Glomerular visceral epithelial cell (primary cell): ENCODE results near the gene ARHGEF12.
A peak's percentile ranks its signal among the peaks of the same experiment; 100 is the strongest.

Experiments
- DNase-seq: peaks from one replicate; pipeline ENCODE4 v3.0.0-alpha.2; 2016; ENCODE audit errors: extremely low spot score

Gene ARHGEF12

DNA sequence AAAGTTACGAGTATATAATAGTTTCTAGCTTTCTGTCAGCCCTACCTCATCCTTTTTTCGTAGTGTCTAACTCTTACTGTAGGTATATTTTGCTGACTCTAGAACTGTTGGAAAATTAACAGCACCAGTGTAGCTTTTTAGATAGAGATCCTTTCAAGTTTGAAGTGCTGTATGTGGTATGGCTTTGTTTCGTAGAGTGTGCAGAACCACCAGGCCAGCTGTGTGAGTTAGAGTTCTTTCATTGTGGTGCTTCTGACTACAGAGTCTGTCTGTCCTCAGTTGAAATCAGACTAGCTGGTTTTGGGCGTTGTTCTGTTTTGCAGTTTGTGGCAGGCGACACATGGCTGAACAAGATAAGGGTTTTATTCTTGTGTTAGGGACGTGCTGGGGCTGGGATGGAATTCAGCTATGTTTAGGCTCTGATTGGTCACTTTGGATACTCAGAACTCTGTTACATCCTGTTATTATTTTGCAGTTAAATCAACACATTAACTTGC lies 3.2 kb downstream of the ARHGEF12 start:
- DNase-seq, result peak; percentile 22

DNA sequence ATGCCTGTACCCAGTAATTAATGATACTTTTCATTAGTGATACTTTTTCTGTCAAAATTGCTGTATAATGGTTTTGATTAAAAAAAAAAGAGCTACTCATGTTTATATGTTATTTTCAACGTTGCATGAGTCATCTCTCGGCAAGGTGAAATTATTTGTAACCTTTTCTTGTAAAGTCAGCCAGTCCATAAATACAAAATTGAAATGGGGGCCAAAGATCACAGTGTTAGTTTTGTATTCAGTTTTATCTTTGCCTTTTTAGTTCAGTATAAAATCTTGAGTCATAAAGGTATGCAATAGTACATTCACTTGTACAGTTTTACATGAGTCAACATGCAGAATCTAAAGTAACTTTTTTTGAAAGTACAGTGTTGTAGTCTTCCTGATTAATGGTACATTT lies 4.3 kb downstream of the ARHGEF12 start:
- DNase-seq, result no peak

DNA sequence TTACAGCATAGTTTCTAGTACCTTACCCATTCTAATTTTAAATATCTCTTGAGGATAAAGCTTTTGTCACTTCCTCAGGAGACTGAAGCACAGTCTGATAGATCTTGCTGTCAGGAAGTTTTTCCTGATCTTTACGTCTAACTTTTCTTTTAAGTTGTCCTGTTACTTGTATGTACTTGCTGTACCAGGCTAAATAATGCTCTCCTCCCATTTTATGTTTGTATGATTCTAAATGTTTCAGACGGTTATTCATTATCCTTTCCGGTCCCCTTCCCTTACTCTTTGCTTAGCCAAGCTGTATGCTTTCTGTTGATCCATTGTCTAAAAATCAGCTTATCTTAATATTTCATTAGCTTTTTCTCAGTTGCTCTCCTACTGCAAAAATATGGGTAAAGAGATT lies 6.0 kb downstream of the ARHGEF12 start:
- no peak for DNase-seq

DNA sequence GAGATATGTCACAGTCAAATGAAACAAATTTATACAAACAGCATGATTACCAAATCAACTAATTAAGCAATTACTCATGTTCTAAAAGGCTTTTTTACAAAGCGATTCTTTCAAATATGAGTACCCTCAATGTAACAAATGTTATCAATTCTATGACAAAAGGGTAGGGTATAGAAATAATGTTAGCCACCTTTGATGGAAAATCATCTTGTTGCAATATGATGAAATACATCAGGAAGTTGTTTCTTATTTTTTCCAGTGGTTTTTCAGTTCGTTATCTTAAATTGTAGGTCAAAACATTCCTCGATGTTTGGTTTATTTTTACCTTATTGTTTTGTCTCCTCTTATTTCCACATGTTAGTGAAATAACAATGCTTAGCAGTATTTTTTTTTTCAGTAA lies 6.5 kb downstream of the ARHGEF12 start:
- no peak for DNase-seq

DNA sequence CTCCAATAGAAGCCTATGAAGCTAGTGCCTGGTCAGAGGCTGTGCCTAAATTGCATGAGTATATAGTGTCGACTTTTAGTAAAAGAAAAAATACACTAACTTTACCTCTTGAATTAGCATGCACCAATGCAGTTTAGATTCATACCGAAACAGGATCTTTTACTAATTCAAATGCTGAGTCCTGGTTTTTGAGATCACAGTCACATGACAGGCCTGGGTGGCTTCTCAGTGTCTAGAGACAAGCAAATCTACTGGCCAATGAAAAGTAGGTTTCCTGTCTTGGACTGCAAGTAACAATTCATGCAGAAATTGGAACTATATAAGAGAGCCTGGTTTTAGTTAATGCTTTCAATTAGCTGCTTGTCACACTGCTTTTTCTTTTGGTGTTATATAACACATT lies 7.2 kb downstream of the ARHGEF12 start:
- DNase-seq, result no peak

DNA sequence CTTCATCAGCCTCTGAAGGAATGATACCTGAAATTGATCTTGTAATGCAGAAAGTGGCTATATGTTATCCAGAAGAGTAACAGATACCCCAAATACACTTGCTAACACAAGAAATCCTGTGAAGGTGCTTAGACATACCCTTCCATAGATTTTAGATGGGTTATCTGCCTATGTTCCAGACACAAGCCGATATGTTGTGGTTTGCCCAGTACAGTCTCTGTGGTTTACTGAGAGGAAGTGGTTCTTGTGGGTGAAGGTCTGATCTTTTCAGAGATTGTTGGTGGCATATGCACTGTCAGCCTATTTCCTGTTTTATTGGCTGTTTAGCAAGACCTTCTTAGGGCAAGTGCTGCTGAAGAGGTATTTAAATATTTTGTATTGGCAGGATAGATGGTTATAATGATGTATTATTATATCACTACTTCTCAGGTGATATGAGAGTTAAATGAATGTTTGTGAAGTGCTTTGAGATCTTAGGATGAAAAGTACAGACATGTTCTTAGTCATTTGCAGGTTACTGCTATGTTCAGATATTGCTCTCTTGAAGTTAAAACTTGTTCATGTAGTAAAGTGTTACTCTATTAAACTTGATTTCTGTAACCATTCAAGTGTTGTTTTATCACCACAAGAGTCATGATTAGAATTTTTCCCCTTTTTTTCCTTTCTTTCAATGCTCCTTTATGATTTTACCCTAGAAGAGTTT lies 8.2 kb downstream of the ARHGEF12 start:
- DNase-seq, result peak; percentile 75

DNA sequence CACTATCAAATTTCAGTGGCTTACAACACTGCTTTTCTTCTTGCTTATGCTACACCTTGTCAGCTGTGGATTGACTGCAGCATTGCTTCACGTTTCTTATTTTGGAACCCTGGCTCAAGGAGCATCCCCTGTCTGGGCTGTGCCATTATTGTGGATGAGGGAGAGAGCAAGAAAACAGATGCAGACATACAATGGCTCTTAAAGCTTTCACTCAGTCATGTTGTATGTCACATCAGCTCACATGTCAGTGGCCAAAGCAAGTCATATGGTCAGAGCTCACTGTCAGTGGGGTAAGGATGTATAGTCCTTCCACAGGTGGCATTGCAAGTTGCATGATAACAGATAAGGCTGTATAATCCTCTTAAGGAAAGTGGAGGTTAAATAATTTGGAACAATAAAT lies 10.0 kb downstream of the ARHGEF12 start:
- no peak for DNase-seq

DNA sequence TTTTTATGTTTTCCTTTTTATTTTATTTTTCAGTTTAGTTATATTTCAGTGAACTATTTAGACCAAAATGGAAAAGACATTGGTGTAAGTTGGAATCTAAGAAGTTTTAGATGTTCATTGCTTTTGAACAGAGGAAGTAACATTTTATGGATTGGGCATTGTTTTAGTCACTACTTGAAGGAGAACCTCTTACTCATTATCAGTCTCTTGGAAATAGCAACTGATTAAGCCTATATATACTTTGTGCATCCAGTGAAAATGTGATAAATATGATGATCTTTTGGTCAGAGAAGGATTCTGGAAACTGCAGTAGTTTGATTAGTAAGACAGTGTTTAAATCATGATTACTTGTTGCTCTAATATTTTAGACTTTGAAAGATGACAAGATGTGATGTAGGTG lies 14.4 kb downstream of the ARHGEF12 start:
- DNase-seq, result no peak

DNA sequence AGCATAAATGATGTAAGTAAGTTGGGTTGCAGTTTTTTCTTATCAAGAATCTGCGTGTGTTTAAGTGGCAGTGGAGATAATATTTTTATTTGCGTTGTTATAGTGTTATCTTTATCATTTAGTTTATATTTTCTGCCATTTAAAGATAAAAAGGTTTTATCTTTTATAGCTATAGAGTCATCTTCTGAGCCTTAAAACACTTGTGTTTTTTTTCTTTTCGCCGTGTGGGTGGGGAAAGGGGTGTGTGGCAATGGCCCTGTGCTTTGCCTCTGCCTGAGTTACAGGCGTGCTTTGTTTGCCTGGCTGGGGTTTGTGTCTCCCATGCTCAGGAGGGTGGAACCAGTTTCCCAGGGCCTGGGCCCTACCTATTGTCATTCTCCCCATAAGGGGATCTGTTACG lies 16.2 kb downstream of the ARHGEF12 start:
- no peak for DNase-seq

DNA sequence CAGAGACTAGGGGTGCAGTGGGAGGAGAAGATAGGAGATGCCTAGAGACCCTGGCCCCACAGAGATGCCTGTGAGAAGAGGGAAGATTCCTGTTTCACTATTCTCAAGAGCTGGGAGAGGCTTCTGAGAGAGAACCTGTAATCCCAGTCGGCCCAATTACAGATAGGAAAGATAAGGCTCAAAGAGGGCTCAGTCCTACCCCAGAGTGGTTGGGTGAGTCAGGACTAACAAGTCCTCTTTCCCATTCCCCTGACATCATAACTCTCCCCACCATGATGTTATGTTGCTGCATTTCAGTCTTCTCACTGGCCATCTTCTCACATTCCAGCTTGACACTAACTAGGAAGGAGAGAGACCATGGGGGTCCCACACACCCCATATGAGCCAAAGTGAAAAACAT lies 17.9 kb downstream of the ARHGEF12 start:
- DNase-seq, result no peak

DNA sequence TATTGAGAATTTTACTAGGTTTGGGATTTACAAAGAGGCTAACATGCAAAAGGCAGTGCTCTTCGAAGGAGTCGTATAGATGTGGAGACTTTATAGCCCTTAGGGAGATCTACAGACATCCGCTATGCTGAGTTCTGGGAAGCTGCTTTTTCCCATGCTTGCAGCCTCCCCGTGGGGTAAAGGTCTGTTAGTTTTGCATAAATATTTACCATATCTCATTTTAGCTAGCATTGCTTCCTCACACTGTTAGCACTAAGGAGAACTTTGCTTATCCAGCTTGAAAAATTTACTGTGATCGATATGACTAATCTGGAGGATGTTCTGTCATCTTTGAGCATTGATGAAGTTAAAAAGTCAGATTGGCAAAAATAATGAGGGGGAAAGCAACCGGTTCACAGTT lies 18.6 kb downstream of the ARHGEF12 start:
- DNase-seq, result no peak

DNA sequence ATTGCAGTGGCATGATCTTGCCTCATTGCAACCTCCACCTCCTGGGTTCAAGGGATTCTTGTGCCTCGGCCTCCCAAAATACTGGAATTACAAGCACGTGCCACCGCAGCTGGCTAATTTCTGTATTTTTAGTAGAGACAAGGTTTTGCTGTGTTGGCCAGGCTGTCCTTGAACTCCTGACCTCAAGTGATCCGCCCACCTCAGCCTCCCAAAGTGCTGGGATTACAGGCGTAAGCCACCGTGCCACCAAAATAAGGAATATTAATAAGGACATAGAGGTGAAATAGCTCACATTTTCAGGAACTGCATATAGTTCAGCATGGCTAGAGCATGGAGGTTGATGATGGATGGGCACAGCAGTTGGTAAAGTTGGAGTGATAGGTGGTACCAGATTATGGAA lies 21.4 kb downstream of the ARHGEF12 start:
- no peak for DNase-seq

DNA sequence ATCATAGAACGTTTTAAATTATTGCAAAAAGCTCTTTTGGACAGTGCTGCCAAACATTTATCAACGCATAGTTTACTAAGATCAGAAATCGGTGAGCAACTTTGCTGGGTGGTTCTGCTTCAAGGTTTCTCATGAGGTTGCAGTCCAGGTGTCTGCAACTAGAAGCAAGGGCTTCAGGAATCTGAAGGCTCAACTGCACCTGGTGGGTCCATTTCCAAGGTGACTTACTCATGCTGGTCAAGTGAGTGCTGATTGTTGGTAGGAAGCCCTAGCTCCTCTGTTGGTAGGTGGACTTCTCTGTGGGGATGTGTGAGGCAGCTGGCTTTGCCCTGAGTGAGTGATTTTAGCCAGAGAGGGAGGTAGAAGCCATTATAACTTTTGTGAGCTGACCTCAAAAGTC lies 22.5 kb downstream of the ARHGEF12 start:
- DNase-seq, result no peak

DNA sequence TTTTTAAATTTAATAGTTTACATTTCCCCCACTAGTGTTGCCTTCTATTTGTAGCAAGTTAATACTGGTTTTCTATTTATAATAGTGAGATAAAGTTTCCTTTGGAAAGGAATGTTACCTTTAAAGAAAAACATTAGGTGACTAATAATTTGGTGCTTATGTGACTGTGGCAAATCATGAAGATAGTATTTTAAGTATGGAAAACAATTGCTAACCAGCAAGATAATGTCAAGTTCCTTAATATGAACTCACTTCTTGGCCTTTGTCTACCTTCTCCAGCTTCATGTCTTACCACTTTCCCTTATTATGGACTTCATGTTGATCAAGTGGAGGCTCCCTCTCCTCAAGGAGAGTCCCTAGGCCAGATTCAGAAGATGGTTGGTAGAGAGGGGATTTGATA lies 27.2 kb downstream of the ARHGEF12 start:
- DNase-seq, result no peak

DNA sequence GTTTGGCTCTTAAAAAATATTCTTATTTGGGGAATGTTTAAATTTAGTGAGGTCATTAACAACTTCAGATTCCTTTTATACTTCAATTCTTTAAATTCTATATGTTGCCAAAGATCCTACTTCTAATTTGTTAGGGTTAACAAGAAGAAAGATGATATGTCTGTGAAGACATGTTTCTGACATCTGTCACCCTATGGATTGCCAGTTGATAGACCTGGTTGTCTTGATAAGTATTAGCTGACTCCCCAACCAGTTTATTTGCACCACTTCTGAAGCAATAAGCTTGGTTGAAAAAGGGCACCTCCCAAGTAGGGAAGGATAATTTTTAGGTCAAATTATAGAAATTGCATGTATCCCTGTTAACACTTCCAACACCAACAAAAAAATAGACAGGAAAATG lies 29.3 kb downstream of the ARHGEF12 start:
- DNase-seq, result no peak

DNA sequence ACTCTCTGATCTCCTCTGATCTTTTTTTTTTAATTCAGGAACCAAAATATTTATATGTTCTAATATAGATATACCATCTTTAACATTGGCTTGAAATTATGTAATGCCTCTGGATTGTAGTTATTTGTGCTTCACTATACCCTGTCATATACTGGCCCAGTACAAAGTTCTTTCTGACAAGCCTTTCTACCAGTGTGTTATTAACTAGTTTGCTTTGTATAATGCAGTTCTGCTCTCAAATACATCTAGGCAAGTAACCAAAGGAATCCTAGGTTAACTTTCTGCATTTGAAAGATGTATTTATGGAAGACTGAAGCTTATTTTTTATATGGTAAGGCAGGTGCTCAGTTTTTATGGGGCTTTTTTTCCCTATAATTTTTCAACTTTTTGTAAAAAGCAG lies 36.1 kb downstream of the ARHGEF12 start:
- no peak for DNase-seq

DNA sequence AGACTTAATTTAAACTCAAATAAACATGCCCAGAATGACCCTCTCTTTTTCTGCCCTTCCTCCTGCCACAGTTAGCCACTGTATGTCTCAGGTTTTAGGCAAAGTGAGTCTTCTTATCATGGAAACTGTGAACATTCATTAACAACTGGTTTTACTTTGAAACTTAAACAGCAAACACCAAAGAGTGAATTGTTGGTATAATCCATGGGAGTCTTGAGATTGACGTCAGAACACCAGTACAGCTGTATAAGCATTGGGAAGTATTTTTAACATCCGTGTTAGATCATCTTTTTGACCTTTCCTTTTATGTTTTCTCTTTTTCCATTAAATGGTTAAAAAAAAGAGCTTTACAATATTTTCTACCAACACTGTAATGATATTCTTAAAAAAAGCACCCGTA lies 38.9 kb downstream of the ARHGEF12 start:
- no peak for DNase-seq

DNA sequence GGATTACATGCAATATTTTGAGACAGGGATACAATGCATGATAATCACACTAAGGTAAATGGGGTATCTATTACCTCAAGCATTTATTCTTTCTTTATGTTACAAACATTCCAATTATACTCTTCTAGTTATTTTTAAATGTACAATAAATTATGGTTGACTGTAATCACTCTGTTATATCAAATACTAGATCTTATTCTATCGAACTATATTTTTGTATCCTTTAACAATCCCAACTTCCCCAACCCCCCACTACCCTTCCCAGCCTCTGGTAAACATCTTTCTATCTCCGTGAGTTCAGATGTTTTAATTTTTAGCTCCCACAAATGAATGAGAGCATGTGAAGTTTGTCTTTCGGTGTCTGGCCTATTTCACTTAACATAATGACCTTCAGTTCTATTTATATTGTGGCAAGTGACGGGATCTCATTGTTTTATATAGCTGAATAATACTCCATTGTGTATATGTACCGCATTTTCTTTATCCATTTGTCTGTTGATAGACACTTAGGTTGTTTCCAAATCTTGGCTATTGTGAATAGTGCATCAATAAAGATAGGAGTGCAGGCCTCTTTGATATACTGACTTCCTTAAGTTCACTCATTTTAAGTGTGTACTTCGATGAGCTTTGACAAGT lies 40.5 kb downstream of the ARHGEF12 start:
- DNase-seq, result no peak

DNA sequence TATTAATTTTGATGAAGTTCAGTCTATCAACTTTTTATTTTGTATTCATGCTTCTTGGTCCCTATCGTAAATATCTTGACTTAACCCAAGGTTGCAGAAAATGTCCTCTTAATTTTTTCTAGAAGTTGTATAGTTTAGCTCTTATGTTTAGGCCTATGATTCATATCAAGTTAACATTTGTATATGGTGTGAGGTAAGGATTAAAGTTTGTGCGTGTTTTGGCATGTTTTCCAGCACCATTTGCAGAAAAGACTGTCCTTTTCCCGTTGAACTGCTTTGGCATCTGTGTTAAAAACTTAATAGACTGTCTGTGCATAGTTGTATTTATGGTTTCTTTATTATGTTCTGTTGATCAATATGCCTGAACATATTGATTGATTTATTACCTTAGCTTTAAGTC lies 42.3 kb downstream of the ARHGEF12 start:
- no peak for DNase-seq

DNA sequence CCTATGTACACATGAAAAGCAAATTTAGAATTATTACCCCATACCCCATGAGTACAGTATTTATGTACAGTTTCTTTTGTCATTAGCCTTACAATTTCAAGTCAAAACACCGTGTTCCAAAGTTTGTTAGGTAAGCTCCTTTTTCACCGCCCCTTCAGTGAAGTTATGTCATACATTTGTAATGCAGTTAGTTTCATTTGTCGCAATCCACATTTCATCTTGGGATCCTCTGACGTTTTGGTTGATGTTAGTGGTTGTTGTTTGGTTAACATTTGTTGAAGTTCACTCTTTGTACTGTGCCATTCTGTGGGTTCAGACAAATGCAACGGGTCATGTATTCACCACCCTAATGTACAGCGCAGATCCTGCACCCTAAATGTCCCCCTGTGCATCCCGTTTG lies 45.2 kb downstream of the ARHGEF12 start:
- no peak for DNase-seq

DNA sequence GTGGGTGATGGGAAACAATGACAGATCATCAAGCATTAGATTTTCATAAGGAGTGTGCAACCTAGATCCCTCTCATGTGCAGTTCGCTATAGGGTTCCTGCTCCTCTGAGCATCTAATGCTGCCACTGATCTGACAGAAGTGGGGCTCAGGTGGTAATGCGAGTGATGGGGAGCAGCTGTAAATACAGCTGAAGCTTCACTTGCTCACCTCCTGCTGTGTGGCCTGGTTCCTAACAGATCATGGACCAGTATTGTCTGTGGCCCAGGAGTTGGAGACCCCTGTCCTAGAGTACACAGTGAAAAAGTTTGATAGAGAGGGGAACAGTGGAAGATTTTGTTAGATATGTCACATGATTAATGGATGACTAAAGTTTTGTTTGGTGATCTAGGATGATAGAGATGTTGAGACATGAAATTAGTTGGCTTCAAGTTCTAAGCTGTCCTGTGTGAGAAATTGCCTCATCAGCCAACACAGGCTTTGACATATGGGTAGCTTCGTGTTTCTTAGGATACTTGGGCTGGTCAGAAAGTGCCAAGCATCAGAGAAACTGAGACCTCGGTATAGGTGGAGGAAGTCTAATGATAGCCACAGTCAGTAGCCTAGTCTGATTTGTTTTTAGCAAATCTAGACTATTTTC lies 47.4 kb downstream of the ARHGEF12 start:
- no peak for DNase-seq

DNA sequence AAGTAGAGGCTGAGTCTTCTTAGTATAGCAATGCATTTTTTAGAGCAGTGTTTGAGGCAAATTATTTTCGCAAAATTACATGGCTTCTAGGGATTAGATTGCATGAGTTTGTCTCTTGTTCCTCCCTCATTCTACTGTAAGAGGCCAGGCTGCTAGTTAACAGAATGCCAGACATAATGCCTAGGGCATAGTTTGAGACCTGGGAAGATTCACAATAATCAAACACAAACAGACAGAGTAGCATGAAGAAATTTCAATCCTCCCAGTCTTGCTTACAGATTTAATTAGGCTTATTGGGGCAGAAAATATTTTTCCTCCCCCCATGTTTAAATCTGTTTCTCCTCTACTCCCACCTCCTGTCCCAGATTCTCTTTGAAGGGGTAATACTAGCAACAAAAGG lies 48.3 kb downstream of the ARHGEF12 start:
- no peak for DNase-seq

DNA sequence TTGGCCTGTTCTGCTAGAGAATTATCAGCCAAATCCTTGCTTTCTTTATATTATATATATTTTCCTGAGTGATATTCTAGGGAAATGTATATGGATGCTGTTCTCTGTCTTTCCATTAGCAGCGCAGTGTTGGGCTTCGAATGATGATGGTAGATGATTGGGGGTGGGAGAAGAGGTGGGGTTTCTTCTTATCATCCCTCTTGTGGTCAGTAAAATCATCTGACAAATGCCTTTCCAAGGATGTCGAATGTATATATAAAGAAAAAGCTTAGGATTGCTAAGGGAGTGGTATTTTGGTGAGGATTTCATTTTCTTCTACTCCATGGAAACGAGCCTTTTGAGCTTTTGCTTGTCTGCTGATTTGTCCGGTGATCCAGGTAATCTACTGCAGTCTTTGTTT lies 48.9 kb downstream of the ARHGEF12 start:
- DNase-seq, result no peak
